ELF-1 (cell line): ENCODE results near the gene NDUFAF8.
A peak's percentile ranks its signal among the peaks of the same experiment; 100 is the strongest.

Experiments used
- DNase-seq: peaks from one replicate; pipeline ENCODE4 v3.0.0-alpha.2; 2016; ENCODE audit warnings: low read depth, low spot score

Gene NDUFAF8

GRCh38 chr17:81238815-81239713 is at the start of gene NDUFAF8, which contains the start of gene TEPSIN:
Gene NDUFAF8, plus strand, starts transcription at chr17:81239318. Its CDS starts 46 bp downstream, at chr17:81239364.
Gene TEPSIN, minus strand, starts transcription at chr17:81239055. Its CDS starts 22 bp downstream, at chr17:81239033.
- DNase-seq = peak; percentile 99

GRCh38 chr17:81189670-81190530 is 49.2 kb upstream of the NDUFAF8 start:
- peak; percentile 23 for DNase-seq

GRCh38 chr17:81190591-81190990 is 48.5 kb upstream of the NDUFAF8 start:
- DNase-seq = no peak

GRCh38 chr17:81191116-81191515 is 48.0 kb upstream of the NDUFAF8 start:
- no peak for DNase-seq

- DNase-seq = no peak
Measured at GRCh38 chr17:81191646-81192045, 47.5 kb upstream of the NDUFAF8 start.

GRCh38 chr17:81192386-81193050 is 46.6 kb upstream of the NDUFAF8 start:
- peak; percentile 92 for DNase-seq

GRCh38 chr17:81193051-81193410 is 46.1 kb upstream of the NDUFAF8 start:
- no peak for DNase-seq

- DNase-seq = peak; percentile 74
Measured at GRCh38 chr17:81193470-81194224, 45.5 kb upstream of the NDUFAF8 start.

- no peak for DNase-seq
Measured at GRCh38 chr17:81194225-81194760, 44.8 kb upstream of the NDUFAF8 start.

GRCh38 chr17:81194941-81195901 is 43.9 kb upstream of the NDUFAF8 start:
- no peak for DNase-seq

- DNase-seq = no peak
Measured at GRCh38 chr17:81195941-81196495, 43.1 kb upstream of the NDUFAF8 start.

- no peak for DNase-seq
Measured at GRCh38 chr17:81196505-81197408, 42.4 kb upstream of the NDUFAF8 start.

- DNase-seq = no peak
Measured at GRCh38 chr17:81197409-81197795, 41.7 kb upstream of the NDUFAF8 start.

GRCh38 chr17:81197831-81198490 is 41.2 kb upstream of the NDUFAF8 start:
- DNase-seq = no peak

- no peak for DNase-seq
Measured at GRCh38 chr17:81198826-81199481, 40.2 kb upstream of the NDUFAF8 start.

- no peak for DNase-seq
Measured at GRCh38 chr17:81199482-81199830, 39.7 kb upstream of the NDUFAF8 start.

- DNase-seq = no peak
Measured at GRCh38 chr17:81200201-81200600, 38.9 kb upstream of the NDUFAF8 start.
